Measurements from ENCODE around the gene MERTK. TPM values are rescaled to one million over a fixed set of nuclear protein-coding genes. Genes with fewer than 3 reads are reported as not detected.

The MERTK gene
- total and polyA plus RNA-seq, 2 of the 13 experiments (the other 11 are each of a cell fraction or from before 2014, with no cell fraction given) = 37.3 to 44.7 TPM

DNA sequence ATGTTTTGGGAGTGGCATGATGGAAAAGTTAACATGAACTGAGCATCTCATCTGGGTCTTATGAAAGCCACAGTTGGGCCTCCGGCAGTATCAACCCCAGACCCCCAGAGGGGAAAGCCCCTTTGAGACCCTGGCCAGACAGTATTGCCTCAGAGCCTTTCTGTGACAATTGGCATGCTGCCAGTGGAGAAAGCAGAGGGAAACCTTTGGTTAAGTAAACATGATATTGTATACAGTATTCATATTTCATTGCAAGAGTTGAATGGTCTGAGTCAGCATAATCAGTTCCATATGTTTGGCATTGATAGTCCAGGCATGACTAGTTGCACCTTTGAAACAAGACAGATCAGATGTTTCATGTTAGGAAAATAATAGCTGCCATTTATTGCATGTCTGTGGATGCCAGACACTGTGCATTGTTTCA, 20.0 kb downstream of the MERTK start (continued):
- TF ChIP-seq BCL6 (CRISPR knock-in tag; IDR thresholded peaks at IDR 0.05) (peak; percentile 43; the same call in 1 of the 2 replicates), RARA (CRISPR knock-in tag; IDR thresholded peaks at IDR 0.05) (0 out of 2 replicates have a peak, but pooled peaks have one; percentile 19), ZSCAN22 (CRISPR knock-in tag; IDR thresholded peaks at IDR 0.05) (no peak), SIN3A (IDR thresholded peaks at IDR 0.05; ENCODE audit: borderline replicate concordance, low read depth, low read length) (0 out of 2 replicates have a peak, but pooled peaks have one; percentile 36), SALL1 (CRISPR knock-in tag; IDR thresholded peaks at IDR 0.05) (peak; percentile 94), NFIC (IDR thresholded peaks at IDR 0.05; ENCODE audit: low read length) (peak; percentile 71), HMG20A (CRISPR knock-in tag; IDR thresholded peaks at IDR 0.05; ENCODE audit: borderline replicate concordance) (0 out of 2 replicates have a peak, but pooled peaks have one; percentile 18), JARID2 (CRISPR knock-in tag; IDR thresholded peaks at IDR 0.05; ENCODE audit: insufficient replicate concordance) (no peak), HES4 (CRISPR knock-in tag; IDR thresholded peaks at IDR 0.05; ENCODE audit: borderline replicate concordance) (no peak), ZNF567 (CRISPR knock-in tag; IDR thresholded peaks at IDR 0.05; ENCODE audit: borderline replicate concordance) (0 out of 2 replicates have a peak, but pooled peaks have one; percentile 37), FOXA1 (IDR thresholded peaks at IDR 0.05) (no peak), FOXA1 (CRISPR knock-in tag; IDR thresholded peaks at IDR 0.05) (peak; percentile 70), ZNF761 (CRISPR knock-in tag; conservative IDR thresholded peaks at IDR 0.05) (no peak), ZNF225 (CRISPR knock-in tag; IDR thresholded peaks at IDR 0.05) (no peak), FOXA3 (CRISPR knock-in tag; IDR thresholded peaks at IDR 0.05) (peak; percentile 82), TGIF2 (CRISPR knock-in tag; IDR thresholded peaks at IDR 0.05) (no peak), HNRNPL (IDR thresholded peaks at IDR 0.05; ENCODE audit: low read depth, low read length) (no peak), MIER3 (CRISPR knock-in tag; IDR thresholded peaks at IDR 0.05; ENCODE audit: borderline replicate concordance) (no peak), ZBTB7B (CRISPR knock-in tag; IDR thresholded peaks at IDR 0.05) (peak; percentile 94), CEBPG (CRISPR knock-in tag; IDR thresholded peaks at IDR 0.05) (peak; percentile 33), ATF4 (CRISPR knock-in tag; IDR thresholded peaks at IDR 0.05) (0 out of 4 replicates have a peak, but pooled peaks of 1 of the 2 experiments have one; percentile 28), ETV6 (CRISPR knock-in tag; conservative IDR thresholded peaks at IDR 0.05) (no peak), REXO4 (CRISPR knock-in tag; IDR thresholded peaks at IDR 0.05; ENCODE audit: borderline replicate concordance) (no peak), NCOA1 (CRISPR knock-in tag; IDR thresholded peaks at IDR 0.05) (no peak), SOX6 (IDR thresholded peaks at IDR 0.05) (no peak), SOX6 (CRISPR knock-in tag; IDR thresholded peaks at IDR 0.05) (peak; percentile 27; the same call in 1 of the 2 replicates), ZNF644 (CRISPR knock-in tag; IDR thresholded peaks at IDR 0.05; ENCODE audit: low read depth) (0 out of 2 replicates have a peak, but pooled peaks have one; percentile 7), MAFK (conservative IDR thresholded peaks at IDR 0.05 in 1 of 2, IDR thresholded peaks at IDR 0.05 in 1 of 2; ENCODE audit: low read length in 2 of 2) (peak; percentile 99), GATAD2A (CRISPR knock-in tag; IDR thresholded peaks at IDR 0.05) (peak; percentile 75), EP300 (IDR thresholded peaks at IDR 0.05; ENCODE audit: low read depth in 2 of 2, low read length in 2 of 2) (peak in 1 of 2 experiments; percentile 30; a peak in 1 of 4 replicates), EP300 (CRISPR knock-in tag; IDR thresholded peaks at IDR 0.05; ENCODE audit: borderline replicate concordance) (no peak), ZNF512 (CRISPR knock-in tag; IDR thresholded peaks at IDR 0.05) (0 out of 2 replicates have a peak, but pooled peaks have one; percentile 28)
